Uterus (tissue), 4 donors: ENCODE data around the gene LRP1B. TPM values are rescaled to one million over a fixed set of nuclear protein-coding genes. Genes with fewer than 3 reads are reported as not detected.

Experiments
- DNase-seq, 2 donors: peaks; one replicate each; pipeline ENCODE4 v3.0.0-alpha.2; 2019 to 2020
- H3K27ac ChIP-seq, 2 donors: fragments of 200-600 bp; sonication (generic); 1 replicate in 1 of 2; 2 replicates in 1 of 2; pipeline ENCODE4 v1.5.1; 2016 to 2018
- H3K27me3 ChIP-seq, 2 donors: fragments of 200-600 bp; sonication (generic); one replicate each; pipeline ENCODE4 v1.5.1; 2018 to 2019; ENCODE audit warnings: control low read depth in 1 of 2
- H3K36me3 ChIP-seq, 2 donors: fragments of 200-600 bp; sonication (generic); one replicate each; pipeline ENCODE4 v1.5.1; 2019; ENCODE audit warnings: control low read depth in 1 of 2
- H3K4me1 ChIP-seq, 2 donors: fragments of 200-600 bp; sonication (generic); one replicate each; pipeline ENCODE4 v1.5.1; 2018 to 2019; ENCODE audit warnings: control low read depth in 1 of 2
- H3K4me3 ChIP-seq, 2 donors: fragments of 200-600 bp; sonication (generic); 1 replicate in 1 of 2; 2 replicates in 1 of 2; pipeline ENCODE4 v1.5.1; 2018 to 2019; ENCODE audit warnings: mild to moderate bottlenecking in 1 of 2
- H3K9me3 ChIP-seq, 2 donors: fragments of 200-600 bp; sonication (generic); one replicate each; pipeline ENCODE4 v1.5.1; 2019; ENCODE audit warnings: control low read depth in 1 of 2
- CTCF ChIP-seq, 4 experiments: fragments of 200-600 bp in 2 of 4; fragments of 450-650 bp in 2 of 4; sonication (generic) in 2 of 4; IDR thresholded peaks; one replicate each; pipeline ENCODE4 v1.5.1; 2016 to 2019; ENCODE audit warnings: antibody characterized with exemption in 4 of 4, mild to moderate bottlenecking in 2 of 4, moderate library complexity in 1 of 4
- POLR2A ChIP-seq, 2 donors: fragments of 450-650 bp; IDR thresholded peaks; one replicate each; pipeline ENCODE4 v1.6.1; 2016; ENCODE audit warnings: antibody characterized with exemption in 2 of 2, mild to moderate bottlenecking in 1 of 2, moderate library complexity in 1 of 2
- intact Hi-C: fragments of 100-400 bp; cut with DNase I; formaldehyde crosslinking; loops from one replicate; pipeline ENCODE4 v1.15.1; 2023; ENCODE audit warnings: low total_unique reads
- total RNA-seq, 4 donors: library from RNA; depleted of rRNA in 3 of 4; stranded (reverse); fragments of >200 nt in 3 of 4; gene quantifications; one replicate each; pipeline versions ENCODE4 v1.1.0 to v1.2.4, GENCODE V29; 2014 to 2023
- donor health status: DM: yes; HTN: yes; CAD: no.

Gene LRP1B
- total RNA-seq, 4 donors from 2014 or later, result 0.29 to 7.3 (median 0.79) TPM; not detected in 1

GRCh38 chr2:140801311-140801710 is 1329.5 kb downstream of the LRP1B start:
- TF ChIP-seq POLR2A (IDR thresholded peaks at IDR 0.05), result no peak
- no peak for TF ChIP-seq CTCF (IDR thresholded peaks at IDR 0.05)
- Histone ChIP-seq H3K9me3 (no peaks in the 10 kb centered on the region), H3K4me1 (no peaks in the 10 kb centered on the region), H3K36me3 (no peaks in the 10 kb centered on the region), H3K27me3 (no peaks in the 10 kb centered on the region), H3K4me3 (no peak overlapping the region), H3K27ac (no peak overlapping the region)
- no peak for DNase-seq
- intact Hi-C loops, result no loop called here

DNA sequence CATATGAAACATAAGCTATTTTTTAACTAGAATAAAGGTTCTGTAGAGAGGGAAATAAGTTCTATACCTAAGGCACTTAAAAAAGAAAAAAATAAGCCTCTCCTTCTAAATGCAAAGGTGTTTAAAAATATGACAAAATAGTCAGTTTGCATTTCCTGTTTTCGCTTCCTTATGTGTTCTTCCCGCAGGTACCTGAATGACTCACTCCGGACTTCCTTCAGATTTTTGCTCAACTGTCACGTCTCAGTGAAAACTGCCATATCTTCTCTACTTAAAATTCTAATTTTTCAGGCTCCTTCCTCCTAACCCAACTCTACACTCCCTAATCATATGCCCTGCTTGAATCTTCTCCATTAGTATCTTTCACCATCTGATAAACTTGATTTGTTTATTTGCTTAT is 1333.1 kb downstream of the LRP1B start:
- DNase-seq, result no peak
- intact Hi-C loops, result no loop called here
- Histone ChIP-seq H3K36me3 (no peaks in the 10 kb centered on the region), H3K4me1 (no peaks in the 10 kb centered on the region), H3K4me3 (no peak overlapping the region), H3K27ac (no peak overlapping the region), H3K9me3 (no peaks in the 10 kb centered on the region), H3K27me3 (no peaks in the 10 kb centered on the region)
- TF ChIP-seq CTCF (IDR thresholded peaks at IDR 0.05), result no peak
- no peak for TF ChIP-seq POLR2A (IDR thresholded peaks at IDR 0.05)

DNA sequence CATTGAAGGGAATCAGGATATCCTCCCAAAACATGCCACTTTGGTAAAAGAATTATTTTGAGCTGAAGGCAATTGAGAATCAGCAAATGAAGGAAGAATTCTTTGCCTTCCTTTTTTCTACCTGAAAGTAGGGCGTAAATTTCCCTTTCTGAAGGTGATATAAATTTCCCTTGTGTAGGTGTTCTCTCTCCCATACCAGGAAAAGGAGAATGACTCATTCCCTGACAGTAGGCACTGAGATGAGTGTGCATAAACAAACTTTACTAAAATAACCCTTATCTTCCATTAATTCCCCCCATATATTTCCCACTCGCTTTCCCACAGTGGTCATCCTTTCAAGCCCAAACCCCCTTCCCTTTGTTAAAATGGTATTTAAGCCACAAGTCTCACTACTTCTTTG is 1339.0 kb downstream of the LRP1B start:
- no peak overlapping the region for H3K27ac ChIP-seq
- intact Hi-C loops, result no loop called here
- no peak for DNase-seq
- no peaks in the 10 kb centered on the region for H3K4me1 ChIP-seq
- H3K27me3 ChIP-seq, result no peaks in the 10 kb centered on the region
- no peaks in the 10 kb centered on the region for H3K9me3 ChIP-seq
- H3K4me3 ChIP-seq, result no peak overlapping the region
- no peaks in the 10 kb centered on the region for H3K36me3 ChIP-seq
- TF ChIP-seq CTCF (IDR thresholded peaks at IDR 0.05) (no peak), POLR2A (IDR thresholded peaks at IDR 0.05) (no peak)

GRCh38 chr2:140786585-140786984 is 1344.2 kb downstream of the LRP1B start:
- H3K9me3 ChIP-seq, result no peaks in the 10 kb centered on the region
- intact Hi-C loops, result no loop called here
- TF ChIP-seq POLR2A (IDR thresholded peaks at IDR 0.05), result no peak
- TF ChIP-seq CTCF (IDR thresholded peaks at IDR 0.05), result no peak

GRCh38 chr2:140775411-140775810 is 1355.4 kb downstream of the LRP1B start:
- no peak for TF ChIP-seq CTCF (IDR thresholded peaks at IDR 0.05)
- TF ChIP-seq POLR2A (IDR thresholded peaks at IDR 0.05), result no peak
- no peak for DNase-seq
- Histone ChIP-seq H3K4me3 (no peak overlapping the region), H3K9me3 (no peaks in the 10 kb centered on the region), H3K36me3 (no peaks in the 10 kb centered on the region), H3K27me3 (no peaks in the 10 kb centered on the region), H3K27ac (no peak overlapping the region), H3K4me1 (no peaks in the 10 kb centered on the region)
- intact Hi-C loops, result no loop called here

More at GRCh38 chr2:140786585-140786984, 1344.2 kb downstream of the LRP1B start:
- H3K4me1 ChIP-seq, result no peaks in the 10 kb centered on the region
- H3K27me3 ChIP-seq, result no peaks in the 10 kb centered on the region
- H3K4me3 ChIP-seq, result no peak overlapping the region
- no peaks in the 10 kb centered on the region for H3K36me3 ChIP-seq
- H3K27ac ChIP-seq, result no peak overlapping the region
- no peak for DNase-seq
